ENCODE results near the gene ZNF573.

ZNF573 gene

GRCh38 chr19:37692956-37693620, 86.3 kb downstream of the ZNF573 start:
- Histone ChIP-seq H3K36me3 (ENCODE audit: control insufficient read depth in 1 of 2, insufficient read depth in 2 of 2, low read length in 2 of 2) (peaks cover 2 to 23% of the 10 kb centered on the region in 2 donors), H3K4me1 (ENCODE audit: control insufficient read depth in 1 of 2, insufficient read depth in 2 of 2, low read length in 2 of 2) (no peaks in the 10 kb centered on the region), H3K9me3 (ENCODE audit: control insufficient read depth in 1 of 2, low read length in 2 of 2) (peaks cover 0 to 2% of the 10 kb centered on the region in 2 donors), H3K27ac (ENCODE audit: low read length) (no peak overlapping the region), H3K4me3 (ENCODE audit: low read depth in 1 of 2, low read length in 2 of 2) (peak overlapping the region in 1 of 2 donors; percentile 83), H3K27me3 (ENCODE audit: low read depth, low read length) (no peaks in the 10 kb centered on the region)

- Histone ChIP-seq H3K36me3 (ENCODE audit: control insufficient read depth in 1 of 2, insufficient read depth in 2 of 2, low read length in 2 of 2) (peaks cover 0 to 19% of the 10 kb centered on the region in 2 donors), H3K27ac (ENCODE audit: low read length) (peak overlapping the region; percentile 71), H3K27me3 (ENCODE audit: low read depth, low read length) (no peaks in the 10 kb centered on the region), H3K4me3 (ENCODE audit: low read depth in 1 of 2, low read length in 2 of 2) (peak overlapping the region; percentile 76 to 83), H3K4me1 (ENCODE audit: control insufficient read depth in 1 of 2, insufficient read depth in 2 of 2, low read length in 2 of 2) (no peaks in the 10 kb centered on the region), H3K9me3 (ENCODE audit: control insufficient read depth in 1 of 2, low read length in 2 of 2) (peaks cover 0 to 2% of the 10 kb centered on the region in 2 donors)
Measured at GRCh38 chr19:37691881-37692504, 87.4 kb downstream of the ZNF573 start.
